NCI-H1436 treated with DMSO at 0.1 percent for 48 hours (cell line): ENCODE results near the gene KCNH1.

Source experiments
- DNase-seq: peaks from one replicate; lab custom pipeline; 2025; lab: John Stamatoyannopoulos, UW

Gene KCNH1

DNA sequence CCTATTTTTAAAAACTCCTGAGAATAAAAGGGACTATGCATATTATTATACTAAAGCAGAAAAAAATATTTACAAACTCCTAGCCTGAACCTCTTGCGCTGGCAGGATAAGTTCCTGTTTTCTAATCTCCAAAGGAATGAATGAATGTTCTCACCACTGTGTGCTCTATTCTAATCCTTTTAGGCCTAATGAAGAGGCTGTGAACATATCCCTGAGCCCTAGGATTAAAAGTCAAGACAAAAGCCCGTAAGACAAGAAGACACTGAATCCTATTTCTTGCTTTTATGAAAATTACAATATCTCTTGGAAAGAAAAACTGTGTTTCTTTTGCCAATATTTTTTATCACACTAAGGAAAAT, 487.7 kb downstream of the KCNH1 start:
- no peak for DNase-seq

- DNase-seq, result no peak
These were observed 488.2 kb downstream of the KCNH1 start for GRCh38 chr1:210645582-210646257.

DNA sequence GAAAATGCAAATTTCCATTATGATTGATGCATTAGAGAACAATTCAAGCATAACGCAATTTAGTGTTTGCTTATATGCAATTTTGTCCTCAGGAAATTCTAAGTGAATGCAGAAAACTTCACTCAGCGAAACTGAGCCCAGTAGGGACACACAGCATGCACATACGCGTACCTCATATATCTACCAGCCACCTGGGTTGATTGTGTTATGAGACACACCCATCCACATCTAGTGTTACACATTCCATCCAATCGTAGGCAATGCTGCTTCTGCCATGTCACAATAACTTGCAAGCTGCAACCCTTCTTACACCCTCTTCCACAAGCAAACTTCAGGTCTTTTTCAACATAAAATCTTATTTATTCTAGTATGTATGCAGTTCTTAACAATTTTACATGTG, 492.4 kb downstream of the KCNH1 start:
- DNase-seq, result no peak

DNA sequence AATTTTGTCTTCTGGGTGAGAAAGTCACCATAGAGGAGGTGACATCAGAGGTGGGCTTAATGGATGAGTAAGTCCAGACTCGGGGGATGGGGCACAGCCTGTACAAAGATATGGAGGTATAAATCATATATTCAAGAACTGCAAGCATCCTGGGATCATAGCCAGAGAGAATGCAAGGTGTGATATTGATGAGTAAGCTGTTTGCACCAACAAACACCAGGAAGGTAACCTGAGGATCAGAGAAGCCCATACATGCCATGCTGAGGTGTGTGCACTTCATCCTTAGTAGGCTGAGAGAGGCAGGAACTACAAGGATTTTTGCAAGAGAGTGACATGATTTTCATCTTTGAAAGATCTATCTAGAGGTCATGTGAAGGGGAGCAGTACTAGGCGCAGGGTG, 498.8 kb downstream of the KCNH1 start:
- DNase-seq, result no peak

GRCh38 chr1:210633636-210634035, 500.3 kb downstream of the KCNH1 start:
- DNase-seq, result no peak

GRCh38 chr1:210633140-210633539, 500.8 kb downstream of the KCNH1 start:
- no peak for DNase-seq

DNA sequence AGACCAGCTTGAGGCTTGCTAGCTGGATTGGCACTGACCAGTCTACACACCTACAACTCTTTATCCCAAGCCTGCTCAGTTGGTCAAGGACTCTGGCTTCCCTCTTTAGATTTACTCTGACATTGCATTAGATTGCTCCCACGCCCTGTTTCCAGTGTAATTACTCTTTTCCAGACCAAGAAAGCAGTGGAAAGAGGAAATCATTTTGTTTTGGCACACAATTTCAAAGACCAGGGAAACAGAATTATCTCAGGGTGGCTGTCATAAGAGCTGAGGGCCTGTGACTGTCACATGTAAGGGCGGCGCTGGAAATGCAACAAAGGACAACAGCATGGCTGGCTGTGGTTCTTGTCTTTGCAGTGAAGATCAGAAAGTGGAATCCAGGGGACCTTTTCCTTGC, 502.5 kb downstream of the KCNH1 start:
- no peak for DNase-seq

DNA sequence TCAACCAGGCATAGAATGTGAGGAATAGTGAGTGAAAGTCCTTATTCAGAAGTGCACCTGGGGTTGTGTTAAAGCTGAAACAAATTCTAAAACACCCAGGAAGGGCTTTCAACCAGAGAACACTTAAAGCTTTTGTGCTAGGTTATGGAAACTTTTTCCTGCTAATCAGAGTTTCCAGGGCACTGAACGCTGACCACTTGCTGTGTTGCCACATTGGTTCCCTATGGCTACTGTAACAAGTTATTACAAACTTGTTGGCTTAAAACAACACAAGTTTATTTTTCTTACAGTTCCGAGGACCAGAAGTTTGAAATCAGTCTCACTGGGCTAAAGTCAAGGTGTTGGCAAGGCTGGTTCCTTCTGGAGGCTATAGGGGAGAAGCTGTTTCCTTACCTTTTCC, 504.7 kb downstream of the KCNH1 start:
- no peak for DNase-seq

DNA sequence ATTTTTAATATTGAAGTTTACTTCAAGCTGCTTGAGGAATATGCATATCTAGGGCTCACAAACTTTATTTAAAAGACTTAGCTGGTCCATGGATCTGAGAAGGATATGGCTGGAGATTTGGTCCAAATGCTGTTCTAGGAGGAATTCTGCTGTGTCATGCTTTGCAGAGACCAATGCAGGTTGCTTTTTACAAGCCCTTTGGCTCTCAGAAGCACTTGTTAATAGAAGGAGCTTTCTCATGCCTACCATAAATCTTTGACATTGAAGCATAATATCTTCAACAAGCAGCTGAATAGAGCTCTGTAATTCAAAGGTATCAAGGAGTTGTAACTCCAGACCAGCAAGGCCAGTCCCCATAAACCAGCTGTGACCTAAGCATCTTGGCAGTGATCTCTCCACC, 506.2 kb downstream of the KCNH1 start:
- no peak for DNase-seq
